ENCODE data around the gene GTPBP8.
"Not testable (repeated sequence)": the region's sequence is repeated elsewhere in the genome, so short reads cannot be mapped to it uniquely, and the experiment has no call there.

The GTPBP8 gene

DNA sequence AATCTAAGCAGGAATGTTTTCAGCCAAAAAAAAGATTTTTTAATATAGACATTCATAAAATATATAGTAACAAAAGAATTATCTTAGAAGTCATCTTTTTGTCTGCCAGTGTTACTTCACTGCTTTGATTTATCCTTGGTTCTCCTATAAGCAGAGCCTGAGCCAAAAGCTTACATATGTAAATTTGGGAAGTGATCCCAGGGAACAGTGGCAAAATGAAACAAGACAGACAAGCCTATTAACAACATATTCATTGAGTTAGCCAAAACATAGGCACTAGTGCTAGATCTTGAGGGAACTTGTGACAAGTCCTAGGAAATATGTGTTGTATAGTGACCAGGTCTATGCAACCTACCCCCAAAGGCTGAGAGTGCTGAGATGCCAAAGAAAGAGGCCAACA is 11.3 kb downstream of the GTPBP8 start:
- no peak for DNase-seq

DNA sequence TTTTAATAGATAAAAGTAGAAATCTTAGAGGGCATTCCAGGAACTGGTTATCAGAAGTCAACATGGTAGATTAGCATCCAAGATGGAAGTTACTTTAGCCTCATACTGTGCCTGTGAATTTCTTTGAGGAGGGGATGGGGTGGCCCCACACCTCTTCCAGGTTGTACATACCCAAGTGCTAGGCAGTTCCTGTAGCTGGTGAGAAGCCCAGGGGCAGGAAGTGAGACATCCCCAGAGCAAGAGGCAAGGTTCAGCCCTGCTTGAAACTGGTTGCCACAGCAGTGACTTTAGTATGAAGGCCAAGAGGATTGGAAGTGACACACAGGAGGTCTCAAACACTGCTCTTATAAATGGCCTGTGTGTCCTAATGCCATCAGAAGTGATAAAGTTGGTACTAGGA is 11.9 kb downstream of the GTPBP8 start:
- no peak for DNase-seq

DNA sequence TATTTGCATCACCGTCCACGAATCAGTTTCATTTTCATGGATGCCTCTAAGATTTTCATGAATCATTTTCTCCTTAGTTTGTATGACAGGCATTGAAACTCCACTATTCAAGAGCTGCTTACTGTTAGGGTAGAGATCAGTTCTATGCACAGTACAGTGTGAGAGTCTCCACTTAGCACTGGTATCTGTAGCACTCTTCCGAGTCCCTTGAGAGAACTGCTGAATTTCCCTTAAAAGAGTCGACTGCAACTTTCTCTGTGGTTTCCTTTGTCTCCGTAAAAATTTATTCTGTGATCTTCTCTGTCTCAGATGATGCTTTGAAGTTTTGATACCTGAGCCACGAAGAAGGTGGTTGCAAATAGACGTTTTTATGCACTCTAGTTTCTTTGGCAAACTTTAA is 14.8 kb downstream of the GTPBP8 start:
- DNase-seq: no peak

DNA sequence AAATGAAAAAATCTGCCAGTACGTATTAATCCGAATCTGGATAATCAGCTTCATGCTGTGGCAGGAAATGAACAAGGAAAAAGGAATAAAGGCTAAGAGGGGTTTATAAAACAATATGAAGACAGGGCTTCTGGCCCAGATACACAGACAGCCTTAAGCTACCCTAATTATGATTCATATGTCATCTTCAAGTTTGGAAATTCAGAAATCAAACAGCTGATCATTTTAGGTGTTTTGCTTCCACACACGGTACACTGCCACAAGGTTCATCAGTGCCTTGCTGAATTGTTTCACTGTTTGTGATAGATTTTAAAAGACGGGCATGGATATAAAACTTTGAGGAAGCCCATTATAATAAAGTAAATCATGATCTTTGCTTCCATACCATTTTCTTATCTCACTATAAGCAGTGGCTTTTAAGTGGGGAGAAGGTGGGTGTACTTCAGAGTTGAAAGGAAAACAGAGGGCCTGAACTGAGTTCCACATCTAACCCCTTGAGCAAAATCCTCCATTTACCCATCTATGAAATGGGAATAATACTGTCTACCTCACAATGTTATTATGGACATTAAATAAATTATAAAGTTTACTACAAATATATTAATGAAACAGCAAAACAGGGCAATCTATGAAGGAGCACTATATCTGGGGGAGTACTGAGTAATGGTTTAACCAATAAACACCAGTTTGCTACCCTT is 15.7 kb downstream of the GTPBP8 start:
- no peak for DNase-seq

DNA sequence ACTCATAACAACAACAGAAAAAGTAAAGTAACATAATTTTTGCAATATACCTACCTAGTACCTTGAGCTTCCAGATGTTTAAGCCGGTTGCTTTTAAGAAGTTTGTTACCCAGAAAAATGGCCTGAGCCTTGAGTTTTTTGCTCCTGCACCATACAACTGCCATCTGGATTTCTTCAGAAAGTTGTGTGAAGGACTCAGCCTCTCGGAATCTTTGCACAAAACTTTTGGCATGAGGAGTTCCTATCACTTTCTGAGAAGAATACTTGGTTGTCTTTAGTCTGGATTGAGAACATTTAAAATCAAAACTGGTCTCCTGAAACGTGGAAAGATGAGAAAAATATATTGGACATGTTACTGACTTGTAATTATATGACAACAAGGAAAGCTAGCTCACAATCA is 17.3 kb downstream of the GTPBP8 start:
- DNase-seq: no peak

DNA sequence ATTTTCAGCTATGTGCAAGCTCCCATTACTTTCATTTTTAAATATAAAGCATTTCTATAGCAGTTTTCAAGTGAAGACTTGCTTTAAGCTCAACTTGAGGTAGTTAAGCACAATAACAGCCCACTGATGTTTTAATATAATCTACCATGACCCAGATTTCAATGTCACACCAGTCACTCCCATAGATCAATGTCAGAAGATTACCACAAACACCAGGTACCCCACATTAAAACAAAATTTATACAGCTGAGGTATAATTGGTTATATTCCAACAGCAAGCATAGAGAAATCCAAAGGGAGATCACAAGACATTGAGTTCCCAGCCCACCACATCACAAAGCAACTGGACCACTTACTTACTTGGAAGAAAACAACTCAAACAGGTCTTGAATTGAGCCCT is 22.8 kb downstream of the GTPBP8 start:
- DNase-seq: no peak

DNA sequence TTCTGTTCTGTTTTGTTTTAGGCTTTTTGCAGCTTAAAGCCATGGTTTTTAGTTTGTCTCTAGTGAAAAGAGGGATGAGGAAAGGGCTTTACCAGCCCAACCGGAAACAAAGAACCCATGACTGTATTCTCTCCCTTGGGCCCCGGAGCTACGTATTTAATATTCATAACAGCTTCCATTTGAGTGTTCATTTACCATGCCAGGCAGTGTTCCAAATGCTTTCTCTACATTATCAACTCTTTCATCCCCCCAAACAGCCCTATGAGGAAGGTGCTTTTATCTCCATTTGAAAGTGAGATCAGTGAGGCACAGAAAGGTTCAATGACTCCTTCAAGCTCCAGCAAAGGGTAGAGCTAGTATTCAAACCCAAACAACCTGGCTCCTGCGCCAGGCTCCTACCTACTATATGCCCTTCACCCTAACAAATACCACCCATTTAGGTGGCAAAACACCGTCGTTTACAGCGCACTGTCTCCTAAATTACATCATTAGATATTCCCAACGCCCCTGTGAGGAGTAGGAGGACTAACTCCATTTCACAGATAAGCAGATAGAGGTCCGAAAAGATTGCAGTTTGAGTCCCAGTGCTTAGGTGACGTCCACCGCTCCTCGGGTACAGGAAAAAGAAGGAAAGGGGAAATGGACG is 27.9 kb downstream of the GTPBP8 start:
- DNase-seq: no peak

DNA sequence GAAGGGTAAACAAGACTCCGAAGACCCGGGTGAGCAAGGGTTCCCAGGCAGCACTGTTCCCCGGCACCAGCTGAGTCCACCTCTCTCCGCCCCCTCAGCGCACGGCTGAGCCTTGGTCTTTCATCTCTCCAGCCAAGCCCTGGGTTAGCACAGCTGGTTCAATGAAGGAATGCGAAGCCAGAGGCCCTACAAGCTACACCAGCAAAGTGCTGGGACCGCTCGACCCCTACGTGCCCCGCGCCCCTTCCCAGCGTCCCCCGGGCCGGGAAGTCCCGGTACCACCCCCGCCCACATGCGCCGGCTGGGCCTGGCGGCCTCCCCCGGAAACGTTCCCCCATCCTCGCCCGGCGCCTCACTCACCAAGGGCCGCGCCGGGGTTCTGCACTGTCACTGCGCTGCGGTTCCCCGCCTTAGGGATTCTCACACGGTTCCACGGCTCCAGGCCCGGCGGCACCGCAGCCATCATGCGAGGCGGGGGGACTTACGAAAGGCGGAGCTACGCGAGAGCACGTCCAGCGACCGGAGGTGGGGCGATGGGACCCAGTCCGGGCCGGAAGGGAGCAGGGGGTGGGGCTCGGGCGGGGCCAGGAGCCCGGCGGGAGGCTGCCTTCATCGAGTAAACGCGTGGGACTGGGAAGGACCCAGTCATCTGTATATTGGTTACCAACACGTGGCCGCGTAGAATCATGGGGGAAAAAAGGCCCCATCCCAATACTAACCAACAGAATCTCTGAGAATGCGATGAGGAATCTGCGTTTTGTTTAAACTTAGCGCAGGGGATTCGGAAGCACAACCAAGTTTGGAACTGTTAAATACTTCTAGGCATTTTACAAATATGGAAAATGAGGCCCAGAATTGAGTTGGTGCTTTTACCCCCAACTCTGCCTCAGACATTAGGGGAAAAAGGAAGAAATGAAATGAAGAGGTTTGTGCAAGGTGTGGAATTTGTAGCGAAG is 28.7 kb downstream of the GTPBP8 start:
- DNase-seq: peak; percentile 92

DNA sequence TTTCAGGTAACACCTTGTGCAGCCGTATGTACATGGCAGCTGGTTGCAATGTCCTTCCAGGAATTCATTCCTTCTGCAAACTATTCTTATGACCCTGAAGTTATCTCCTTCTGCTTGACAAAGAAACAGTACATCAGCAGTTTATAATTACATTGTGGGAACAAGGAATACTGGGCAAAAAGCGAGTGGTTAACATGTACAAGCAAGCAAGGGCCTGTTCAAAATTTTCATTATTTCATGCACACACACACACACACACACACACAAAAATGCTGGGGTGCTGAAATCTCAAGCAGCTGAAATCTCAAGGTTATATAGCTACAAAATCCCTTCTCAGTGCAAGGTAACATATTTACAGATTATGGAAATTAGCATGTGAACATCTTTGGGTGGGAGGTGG is 30.7 kb downstream of the GTPBP8 start:
- DNase-seq: no peak

DNA sequence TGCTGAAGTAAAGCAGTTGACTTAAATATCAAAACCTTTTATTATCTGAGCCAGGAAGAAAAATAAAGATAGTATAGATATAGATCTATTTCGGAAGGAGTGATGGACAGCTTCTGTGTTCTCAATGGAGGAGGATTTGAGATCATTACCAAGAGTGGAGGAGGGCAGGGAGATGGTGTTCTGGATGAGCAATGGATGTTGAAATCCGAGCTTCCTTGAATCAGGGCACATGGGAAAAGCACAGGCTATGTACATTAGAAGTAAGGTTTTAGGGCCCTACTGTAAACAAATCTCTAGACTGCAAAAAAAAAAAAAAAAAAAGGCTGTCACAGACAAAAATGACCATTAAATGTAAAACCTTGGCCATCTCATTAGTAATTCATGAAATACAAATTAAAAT is 43.2 kb downstream of the GTPBP8 start:
- no peak for DNase-seq

DNA sequence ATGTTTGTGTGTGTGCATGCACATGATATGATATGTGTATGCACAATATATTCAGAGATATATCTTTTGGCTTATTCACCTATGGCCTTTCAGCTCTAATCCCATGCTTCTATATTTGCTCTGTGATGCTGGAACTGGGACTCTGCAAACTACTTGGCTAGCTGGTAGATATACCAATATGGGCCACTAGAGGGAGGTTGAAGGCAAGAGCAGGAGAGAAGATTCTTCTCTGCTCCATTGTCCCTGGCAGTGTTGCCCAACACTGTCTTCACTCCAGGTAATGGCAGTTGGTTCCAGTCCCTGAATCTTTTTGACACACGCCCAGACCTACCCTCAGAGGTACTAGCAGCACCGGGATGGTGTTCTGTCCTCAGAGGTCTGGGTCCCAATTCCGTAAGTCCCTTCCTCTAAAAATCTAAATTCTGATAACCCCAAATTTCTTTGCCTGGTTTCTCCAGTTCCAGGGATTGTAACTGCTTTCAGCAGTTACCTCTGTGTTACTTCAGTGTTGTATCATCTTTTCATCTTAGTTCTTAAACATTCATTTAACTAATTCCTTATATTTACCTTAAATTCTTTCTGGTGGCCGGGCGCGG is 44.7 kb downstream of the GTPBP8 start:
- peak; percentile 35 for DNase-seq

DNA sequence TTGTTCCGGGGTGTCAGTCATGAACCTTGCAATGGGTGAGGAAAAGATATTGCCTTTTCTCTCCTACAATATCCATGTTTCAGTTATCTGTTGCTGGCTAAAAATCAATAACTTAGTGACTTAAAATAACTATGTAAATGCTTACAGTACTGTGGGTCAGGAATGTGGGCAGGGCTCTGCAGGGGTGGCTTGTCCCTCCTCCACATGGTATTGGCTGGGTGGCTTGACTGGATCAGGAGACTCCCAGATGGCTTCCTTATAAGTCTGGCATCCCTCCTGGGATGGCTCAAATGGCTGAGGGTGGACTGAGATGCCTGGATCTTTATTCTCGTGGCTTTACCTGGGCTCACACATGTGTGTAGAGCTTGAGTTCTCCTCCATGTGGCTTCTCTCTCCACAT is 47.5 kb downstream of the GTPBP8 start:
- DNase-seq: no peak

DNA sequence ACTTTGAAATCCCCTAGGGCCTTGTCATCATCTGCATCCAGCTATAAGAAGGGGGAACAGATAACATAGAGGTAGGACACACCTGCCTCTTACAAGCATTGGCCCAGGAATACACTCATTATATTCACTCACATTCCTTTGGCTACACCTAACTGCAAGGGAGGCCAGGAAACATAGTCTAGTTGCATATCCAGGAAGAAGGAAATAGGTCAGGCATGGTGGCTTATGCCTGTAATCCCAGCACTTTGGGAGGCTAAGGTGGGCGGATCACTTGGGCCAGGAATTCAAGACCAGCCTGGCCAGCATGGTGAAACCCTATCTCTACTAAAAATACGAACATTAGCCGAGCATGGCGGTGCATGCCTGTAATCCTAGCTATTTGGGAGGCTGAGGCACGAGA is 48.8 kb downstream of the GTPBP8 start:
- DNase-seq: no peak

DNA sequence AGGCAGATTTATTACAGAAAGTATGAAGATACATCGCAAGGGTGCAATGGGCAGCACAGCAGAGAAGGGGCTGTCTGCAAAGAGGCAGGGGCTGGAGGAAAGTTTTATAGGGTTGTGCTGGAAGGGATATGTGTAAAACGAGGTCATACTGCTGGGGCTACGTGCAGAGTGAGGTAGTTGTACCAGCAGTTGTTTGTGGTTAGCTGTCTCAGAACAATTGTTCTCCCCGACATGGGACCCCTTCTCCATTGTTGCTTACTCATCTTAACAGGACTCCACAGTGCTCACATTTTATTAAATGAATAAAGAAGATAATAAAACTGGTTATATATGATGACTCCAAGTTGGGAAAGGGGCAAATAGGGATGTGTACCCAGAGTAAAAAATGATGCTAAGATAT is 49.4 kb downstream of the GTPBP8 start:
- no peak for DNase-seq

DNA sequence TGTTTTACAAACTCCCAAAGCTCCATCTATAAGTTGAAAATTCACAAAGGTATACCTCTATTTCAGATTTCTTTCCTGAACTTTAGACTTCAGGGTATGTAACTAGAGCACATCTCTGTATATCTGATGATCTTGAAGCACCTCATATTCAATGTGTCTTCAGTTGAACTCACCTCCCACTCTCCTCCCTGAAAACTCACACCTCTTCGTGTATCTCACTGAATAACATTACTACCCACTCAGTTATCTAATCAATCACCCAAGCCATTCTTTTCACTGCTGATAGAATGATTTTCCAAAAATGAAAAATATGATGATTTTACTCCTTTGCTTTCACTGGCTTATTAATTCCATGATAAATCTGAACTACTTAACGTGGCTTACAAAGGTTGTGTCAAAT is 52.9 kb downstream of the GTPBP8 start:
- DNase-seq: no peak

DNA sequence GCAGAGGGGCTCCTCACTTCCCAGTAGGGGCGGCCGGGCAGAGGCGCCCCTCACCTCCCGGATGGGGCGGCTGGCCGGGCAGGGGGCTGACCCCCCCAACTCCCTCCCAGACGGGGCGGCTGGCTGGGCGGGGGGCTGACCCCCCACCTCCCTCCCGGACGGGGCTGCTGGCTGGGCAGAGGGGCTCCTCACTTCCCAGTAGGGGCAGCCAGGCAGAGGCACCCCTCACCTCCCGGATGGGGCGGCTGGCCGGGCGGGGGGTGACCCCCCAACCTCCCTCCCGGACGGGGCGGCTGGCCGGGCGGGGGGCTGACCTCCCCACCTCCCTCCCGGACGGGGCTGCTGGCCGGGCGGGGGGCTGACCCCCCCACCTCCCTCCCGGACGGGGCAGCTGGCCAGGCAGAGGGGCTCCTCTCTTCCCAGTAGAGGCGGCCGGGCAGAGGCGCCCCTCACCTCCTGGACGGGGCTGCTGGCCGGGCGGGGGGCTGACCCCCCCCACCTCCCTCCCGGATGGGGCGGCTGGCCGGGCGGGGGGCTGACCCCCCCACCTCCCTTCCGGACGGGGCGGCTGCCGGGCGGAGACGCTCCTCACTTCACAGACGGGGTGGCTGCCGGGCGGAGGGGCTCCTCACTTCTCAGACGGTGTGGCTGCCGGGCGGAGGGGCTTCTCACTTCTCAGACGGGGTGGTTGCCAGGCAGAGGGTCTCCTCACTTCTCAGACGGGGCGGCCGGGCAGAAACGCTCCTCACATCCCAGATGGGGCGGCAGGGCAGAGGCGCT is 55.6 kb downstream of the GTPBP8 start:
- DNase-seq: not testable (repeated sequence)

DNA sequence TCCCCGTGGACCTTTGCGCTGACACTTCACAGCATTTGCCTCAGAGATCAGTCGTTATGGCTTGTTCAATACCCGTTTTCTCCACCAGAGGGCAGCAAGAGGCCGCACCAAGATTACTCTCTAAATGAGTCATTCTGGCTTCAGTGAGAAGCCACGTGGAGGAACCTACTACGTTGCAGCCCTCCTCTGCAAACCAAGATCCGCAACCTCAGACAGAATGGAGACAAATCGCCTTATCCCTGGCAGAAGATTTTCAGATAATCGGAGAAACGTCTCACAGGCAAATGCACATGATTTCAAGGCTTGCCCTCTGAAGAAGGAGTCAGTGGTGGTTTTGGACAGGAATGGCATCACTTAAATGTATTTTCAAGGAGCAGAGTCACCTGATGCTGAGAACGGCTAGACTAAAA is 60.5 kb downstream of the GTPBP8 start:
- DNase-seq: peak; percentile 87
